Ascending aorta (tissue), 2 donors: ENCODE data around the gene ATP6V1G2. TPM values are rescaled to one million over a fixed set of nuclear protein-coding genes. Genes with fewer than 3 reads are reported as not detected.

Experiments
- DNase-seq, 2 donors: peaks; one replicate each; pipeline ENCODE4 v3.0.0-alpha.2; 2019; ENCODE audit warnings: low spot score in 2 of 2
- H3K27ac ChIP-seq, 2 donors: fragments of 200-600 bp; sonication (generic); one replicate each; pipeline ENCODE4 v1.5.1; 2016 to 2017; ENCODE audit warnings: mild to moderate bottlenecking in 1 of 2
- H3K27me3 ChIP-seq: fragments of 200-600 bp; sonication (generic); one replicate; pipeline ENCODE4 v1.5.1; 2017
- H3K36me3 ChIP-seq, 2 donors: fragments of 200-600 bp; sonication (generic); one replicate each; pipeline ENCODE4 v1.5.1; 2016
- H3K4me1 ChIP-seq, 2 donors: fragments of 200-600 bp; sonication (generic); one replicate each; pipeline ENCODE4 v1.5.1; 2016 to 2017; ENCODE audit warnings: mild to moderate bottlenecking in 1 of 2
- H3K4me3 ChIP-seq, 2 donors: fragments of 200-600 bp; sonication (generic); one replicate each; pipeline ENCODE4 v1.5.1; 2016 to 2017; ENCODE audit warnings: mild to moderate bottlenecking in 1 of 2
- H3K9me3 ChIP-seq, 2 donors: fragments of 200-600 bp; sonication (generic); one replicate each; pipeline ENCODE4 v1.5.1; 2016
- intact Hi-C: fragments of 100-400 bp; cut with DNase I; formaldehyde crosslinking; loops from one replicate; pipeline ENCODE4 v1.15.1; 2023
- total RNA-seq: library from RNA; depleted of rRNA; stranded (reverse); fragments of >200 nt; gene quantifications from one replicate; pipeline ENCODE4 v1.1.0, GENCODE V29; 2016
- TF ChIP-seq, protein P1 (sequence below), 3 experiments: fragments of 200-600 bp in 2 of 3; fragments of 450-650 bp in 1 of 3; sonication (generic) in 2 of 3; IDR thresholded peaks; one replicate each; pipeline ENCODE4 v1.5.1; 2016 to 2019; ENCODE audit warnings: antibody characterized with exemption in 3 of 3, mild to moderate bottlenecking in 1 of 3, moderate library complexity in 1 of 3

The ATP6V1G2 gene
- total RNA-seq, 1 donor from 2014 or later = not detected

DNA sequence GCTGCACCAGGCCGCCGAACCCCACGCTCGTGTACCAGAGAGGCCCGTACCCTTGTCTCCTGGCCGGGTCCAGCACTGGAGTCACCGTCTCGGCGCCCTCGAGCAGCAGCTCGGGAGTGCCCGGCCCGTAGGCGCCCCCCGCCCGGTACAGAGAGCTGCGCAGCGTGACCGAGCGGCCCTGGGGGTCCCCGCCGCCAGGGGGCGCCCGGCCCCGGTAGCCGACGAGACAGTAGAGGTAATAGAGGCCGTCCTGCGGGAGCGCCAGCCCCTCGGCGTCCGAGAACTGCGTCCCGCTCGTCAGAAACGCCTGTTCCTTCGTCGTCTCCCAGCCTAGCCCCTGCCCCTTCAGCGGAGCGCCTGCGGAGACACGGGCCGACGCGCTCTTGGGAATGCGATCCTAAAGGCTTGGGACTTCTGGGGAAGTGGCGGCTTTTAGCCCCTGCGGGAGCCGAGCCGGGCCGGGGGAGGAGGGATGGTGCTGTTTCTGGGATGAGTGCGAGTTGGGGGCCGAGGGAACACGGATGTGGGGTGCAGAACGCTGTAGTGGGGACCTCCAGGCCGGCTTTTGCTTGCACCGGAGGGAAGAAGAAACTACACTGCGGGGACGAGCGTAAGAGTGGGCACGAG is 34.5 kb upstream of the ATP6V1G2 start:
- H3K9me3 ChIP-seq = no peaks in the 10 kb centered on the region
- H3K4me1 ChIP-seq = peaks cover 0 to 12% of the 10 kb centered on the region in 2 donors
- H3K27me3 ChIP-seq = no peaks in the 10 kb centered on the region
- TF ChIP-seq, protein P1, sequence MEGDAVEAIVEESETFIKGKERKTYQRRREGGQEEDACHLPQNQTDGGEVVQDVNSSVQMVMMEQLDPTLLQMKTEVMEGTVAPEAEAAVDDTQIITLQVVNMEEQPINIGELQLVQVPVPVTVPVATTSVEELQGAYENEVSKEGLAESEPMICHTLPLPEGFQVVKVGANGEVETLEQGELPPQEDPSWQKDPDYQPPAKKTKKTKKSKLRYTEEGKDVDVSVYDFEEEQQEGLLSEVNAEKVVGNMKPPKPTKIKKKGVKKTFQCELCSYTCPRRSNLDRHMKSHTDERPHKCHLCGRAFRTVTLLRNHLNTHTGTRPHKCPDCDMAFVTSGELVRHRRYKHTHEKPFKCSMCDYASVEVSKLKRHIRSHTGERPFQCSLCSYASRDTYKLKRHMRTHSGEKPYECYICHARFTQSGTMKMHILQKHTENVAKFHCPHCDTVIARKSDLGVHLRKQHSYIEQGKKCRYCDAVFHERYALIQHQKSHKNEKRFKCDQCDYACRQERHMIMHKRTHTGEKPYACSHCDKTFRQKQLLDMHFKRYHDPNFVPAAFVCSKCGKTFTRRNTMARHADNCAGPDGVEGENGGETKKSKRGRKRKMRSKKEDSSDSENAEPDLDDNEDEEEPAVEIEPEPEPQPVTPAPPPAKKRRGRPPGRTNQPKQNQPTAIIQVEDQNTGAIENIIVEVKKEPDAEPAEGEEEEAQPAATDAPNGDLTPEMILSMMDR (IDR thresholded peaks at IDR 0.05) = peak; percentile 96 to 99 (median 96)
- DNase-seq = peak in 1 of 2 donors; percentile 93
- intact Hi-C loops = loop anchor here (1.0 to 2.0 kb wide), 3 partner anchors 17 to 40 kb away; partner anchors contain the start of genes ATP6V1G2 and PRRC2A
- peak overlapping the region; percentile 58 to 75 for H3K27ac ChIP-seq
- peak overlapping the region; percentile 69 to 86 for H3K4me3 ChIP-seq
- H3K36me3 ChIP-seq = no peaks in the 10 kb centered on the region

DNA sequence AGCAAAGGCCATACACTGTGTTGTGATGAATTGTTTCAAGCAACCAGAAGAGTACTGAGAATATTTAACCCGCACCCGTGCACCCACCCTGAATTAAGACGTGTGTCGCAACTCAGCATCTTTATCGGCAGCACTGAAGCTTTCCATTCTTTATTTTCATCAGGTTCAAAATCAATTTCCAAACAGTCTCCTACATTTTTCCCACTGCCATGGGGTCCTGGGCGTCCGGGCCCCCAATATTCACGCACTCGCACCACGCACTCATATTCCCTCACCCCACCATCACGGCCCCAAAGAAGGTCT is 34.0 kb upstream of the ATP6V1G2 start:
- intact Hi-C loops = loop anchor here (1.0 to 2.0 kb wide), 2 partner anchors 18 to 40 kb away; partner anchors contain the start of gene PRRC2A
- peaks cover 0 to 12% of the 10 kb centered on the region in 2 donors for H3K4me1 ChIP-seq
- no peaks in the 10 kb centered on the region for H3K27me3 ChIP-seq
- peak overlapping the region; percentile 58 to 75 for H3K27ac ChIP-seq
- H3K36me3 ChIP-seq = no peaks in the 10 kb centered on the region
- DNase-seq = no peak
- TF ChIP-seq, protein P1 (IDR thresholded peaks at IDR 0.05) = no peak
- no peaks in the 10 kb centered on the region for H3K9me3 ChIP-seq
- H3K4me3 ChIP-seq = peak overlapping the region; percentile 69 to 86

DNA sequence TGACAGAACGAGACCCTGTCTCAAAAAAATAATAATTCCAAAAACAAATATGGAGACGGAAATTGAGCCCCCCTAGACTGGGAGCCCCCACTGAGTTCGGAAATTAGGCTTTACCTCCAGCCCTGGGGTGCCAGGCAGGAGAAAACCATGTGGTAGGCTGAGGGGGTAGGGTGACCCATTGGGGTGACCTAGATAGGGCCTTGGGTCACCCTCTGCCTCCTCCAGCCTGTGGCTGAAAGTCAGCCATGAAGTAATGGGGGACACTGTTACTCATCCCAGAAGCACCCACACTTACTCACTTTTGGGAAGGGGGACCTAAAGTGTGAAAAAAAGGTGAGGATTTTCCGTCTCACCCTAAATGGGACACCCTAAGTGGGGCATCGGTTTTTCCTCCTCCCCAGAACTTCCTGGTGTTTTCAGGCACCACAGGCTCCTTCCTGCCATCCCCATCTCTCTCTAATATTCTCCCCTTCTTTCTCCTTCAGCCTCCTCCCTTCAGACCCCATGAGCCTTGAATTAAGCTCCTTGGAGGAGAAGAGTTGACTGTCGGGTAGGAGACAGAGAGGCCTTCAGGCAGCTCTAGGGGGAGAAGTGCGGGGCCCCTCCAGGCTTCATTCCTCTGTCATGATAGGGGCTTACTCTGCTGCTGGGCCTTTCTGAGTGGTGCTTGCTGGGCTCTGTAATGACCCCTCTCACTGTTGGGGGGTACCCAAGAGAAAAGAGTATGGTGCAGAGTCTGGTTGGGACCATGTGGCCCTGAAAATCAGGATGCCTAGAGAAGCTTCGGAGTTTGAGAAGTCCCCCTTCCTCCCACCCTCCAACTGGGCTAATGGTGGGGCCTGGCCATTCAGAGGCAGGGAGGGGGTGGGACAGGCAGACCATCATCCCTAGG is 33.4 kb upstream of the ATP6V1G2 start:
- DNase-seq = no peak
- no peaks in the 10 kb centered on the region for H3K27me3 ChIP-seq
- H3K4me1 ChIP-seq = peaks cover 0 to 12% of the 10 kb centered on the region in 2 donors
- H3K4me3 ChIP-seq = no peak overlapping the region
- TF ChIP-seq, protein P1 (IDR thresholded peaks at IDR 0.05) = no peak
- no peaks in the 10 kb centered on the region for H3K9me3 ChIP-seq
- no peak overlapping the region for H3K27ac ChIP-seq
- intact Hi-C loops = loop anchor here (1.0 to 2.0 kb wide), 2 partner anchors 19 to 41 kb away; partner anchors contain the start of gene PRRC2A
- no peaks in the 10 kb centered on the region for H3K36me3 ChIP-seq

DNA sequence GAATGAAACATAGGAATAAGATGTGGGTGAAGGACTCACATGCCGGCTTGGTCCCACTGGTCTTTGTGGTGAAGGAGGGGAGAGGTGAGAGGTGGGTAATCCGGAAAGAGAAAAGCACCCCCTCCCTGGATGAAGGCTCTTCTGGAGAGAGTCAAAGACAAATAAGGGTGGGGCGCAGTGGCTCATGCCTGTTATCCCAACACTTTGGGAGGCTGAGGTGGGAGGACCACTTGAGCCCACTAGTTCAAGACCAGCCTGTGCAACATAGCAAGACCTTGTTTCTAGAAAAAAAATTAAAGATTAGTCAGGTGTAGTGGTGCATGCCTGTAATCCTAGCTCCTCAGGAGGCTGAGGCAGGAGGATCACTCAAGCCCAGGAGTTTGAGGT is 32.7 kb upstream of the ATP6V1G2 start:
- H3K36me3 ChIP-seq = no peaks in the 10 kb centered on the region
- no peaks in the 10 kb centered on the region for H3K9me3 ChIP-seq
- H3K4me3 ChIP-seq = no peak overlapping the region
- intact Hi-C loops = no loop called here
- TF ChIP-seq, protein P1 (IDR thresholded peaks at IDR 0.05) = no peak
- no peaks in the 10 kb centered on the region for H3K27me3 ChIP-seq
- no peak for DNase-seq
- no peak overlapping the region for H3K27ac ChIP-seq
- H3K4me1 ChIP-seq = peaks cover 0 to 12% of the 10 kb centered on the region in 2 donors

DNA sequence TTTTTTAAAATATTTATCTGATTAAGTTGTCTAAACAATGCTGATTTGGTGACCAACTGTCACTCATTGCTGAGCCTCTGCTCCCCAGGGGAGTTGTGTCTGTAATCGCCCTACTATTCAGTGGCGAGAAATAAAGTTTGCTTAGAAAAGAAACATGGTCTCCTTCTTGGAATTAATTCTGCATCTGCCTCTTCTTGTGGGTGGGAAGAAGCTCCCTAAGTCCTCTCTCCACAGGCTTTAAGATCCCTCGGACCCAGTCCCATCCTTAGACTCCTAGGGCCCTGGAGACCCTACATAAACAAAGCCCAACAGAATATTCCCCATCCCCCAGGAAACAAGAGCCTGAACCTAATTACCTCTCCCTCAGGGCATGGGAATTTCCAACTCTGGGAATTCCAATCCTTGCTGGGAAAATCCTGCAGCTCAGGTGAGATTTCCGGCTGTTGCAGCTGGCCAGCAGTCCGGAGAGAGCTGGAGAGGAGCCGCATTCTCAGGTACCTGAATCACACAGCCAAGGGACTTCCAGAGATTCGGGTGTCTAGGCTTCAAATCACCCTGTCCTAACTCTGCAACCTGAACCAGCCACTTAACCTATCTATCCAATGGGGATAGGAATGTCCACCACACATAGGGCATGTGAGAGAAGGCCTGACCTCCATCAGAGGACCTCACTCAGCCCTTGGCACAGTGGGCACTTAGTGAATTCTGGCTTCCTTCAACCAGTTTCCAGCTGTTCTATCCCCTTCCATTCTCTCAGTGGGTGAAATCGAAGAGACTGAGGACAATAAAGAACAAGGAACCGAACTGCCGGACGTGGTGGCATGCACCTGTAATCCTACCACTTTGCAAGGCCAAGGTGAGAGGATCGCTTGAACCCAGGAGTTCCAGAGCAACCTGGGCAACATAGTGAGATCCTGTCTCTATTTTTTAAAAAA is 32.0 kb upstream of the ATP6V1G2 start:
- H3K4me3 ChIP-seq = no peak overlapping the region
- TF ChIP-seq, protein P1 (IDR thresholded peaks at IDR 0.05) = no peak
- peaks cover 0 to 12% of the 10 kb centered on the region in 2 donors for H3K4me1 ChIP-seq
- intact Hi-C loops = no loop called here
- no peaks in the 10 kb centered on the region for H3K9me3 ChIP-seq
- no peak overlapping the region for H3K27ac ChIP-seq
- H3K27me3 ChIP-seq = no peaks in the 10 kb centered on the region
- no peak for DNase-seq
- no peaks in the 10 kb centered on the region for H3K36me3 ChIP-seq
